HEK293 (cell line): ENCODE results near the gene C3orf62.

Experiments
- CTCF ChIA-PET: fragments of 350-600 bp; formaldehyde crosslinking; extraction: SDS; loops from one replicate; lab custom pipeline; 2021; ENCODE audit warnings: antibody characterized with exemption; lab: Yijun Ruan, JAX
- POLR2A ChIA-PET: fragments of 300-600 bp; formaldehyde crosslinking; extraction: SDS; loops from one replicate; lab custom pipeline; 2020; ENCODE audit warnings: antibody characterized with exemption, inconsistent platforms; lab: Yijun Ruan, JAX
- H3K27ac ChIP-seq: fragments of 200-500 bp; sonication (Bioruptor generic); 2 replicates; pipeline ENCODE4 v1.5.1; 2014; ENCODE audit warnings: low read depth, low read length, control low read depth, inconsistent platforms; ENCODE audit errors: extremely low read depth
- H3K36me3 ChIP-seq, 2 experiments: fragments of 200-500 bp in 1 of 2; sonication (Bioruptor generic) in 1 of 2; 1 replicate in 1 of 2; 2 replicates in 1 of 2; pipeline ENCODE4 v1.5.1; 2014 to 2017; ENCODE audit warnings: inconsistent platforms in 2 of 2, low read length in 2 of 2; ENCODE audit not compliant: control insufficient read depth in 2 of 2, insufficient read depth in 1 of 2
- H3K4me1 ChIP-seq: fragments of 200-500 bp; sonication (Bioruptor generic); 2 replicates; pipeline ENCODE4 v1.5.1; 2014; ENCODE audit warnings: mild to moderate bottlenecking, low read length, inconsistent platforms; ENCODE audit not compliant: control insufficient read depth, insufficient read depth
- H3K4me3 ChIP-seq: 2 replicates; pipeline ENCODE4 v1.5.1; 2011; ENCODE audit warnings: low read depth, mild to moderate bottlenecking, control low read depth, low read length, moderate library complexity
- H3K9me3 ChIP-seq: fragments of 200-500 bp; sonication (Bioruptor generic); 2 replicates; pipeline ENCODE4 v1.5.1; 2014; ENCODE audit warnings: low read depth, low read length, inconsistent platforms; ENCODE audit not compliant: control insufficient read depth, insufficient read depth
- BCL11A ChIP-seq: fragments of 450-650 bp; formaldehyde crosslinking; IDR thresholded peaks from 2 replicates; pipeline ENCODE4 v1.5.1; 2016; ENCODE audit warnings: low read depth, missing biosample characterization, missing genetic modification characterization
- EGR2 ChIP-seq: fragments of 450-650 bp; formaldehyde crosslinking; IDR thresholded peaks from 2 replicates; pipeline ENCODE4 v1.5.1; 2016; ENCODE audit warnings: low read depth, missing biosample characterization, missing genetic modification characterization
- GLI2 ChIP-seq: fragments of 450-650 bp; formaldehyde crosslinking; IDR thresholded peaks from 2 replicates; pipeline ENCODE4; 2017; ENCODE audit warnings: missing biosample characterization, missing genetic modification characterization, low read depth, borderline replicate concordance
- HIC1 ChIP-seq: fragments of 450-650 bp; formaldehyde crosslinking; IDR thresholded peaks from 2 replicates; pipeline ENCODE4 v1.5.1; 2016; ENCODE audit warnings: missing biosample characterization, missing genetic modification characterization
- KLF1 ChIP-seq: fragments of 450-650 bp; formaldehyde crosslinking; IDR thresholded peaks from 2 replicates; pipeline ENCODE4 v1.5.1; 2016; ENCODE audit warnings: missing biosample characterization, missing genetic modification characterization
- KLF8 ChIP-seq: fragments of 450-650 bp; formaldehyde crosslinking; IDR thresholded peaks from 2 replicates; pipeline ENCODE4 v1.5.1; 2016; ENCODE audit warnings: missing biosample characterization, missing genetic modification characterization
- MYNN ChIP-seq: fragments of 450-650 bp; formaldehyde crosslinking; IDR thresholded peaks from 2 replicates; pipeline ENCODE4 v1.5.1; 2016; ENCODE audit warnings: missing biosample characterization, missing genetic modification characterization, borderline replicate concordance
- SP3 ChIP-seq: fragments of 450-650 bp; formaldehyde crosslinking; IDR thresholded peaks from 2 replicates; pipeline ENCODE4 v1.5.1; 2016; ENCODE audit warnings: missing biosample characterization, missing genetic modification characterization
- ZBTB1 ChIP-seq: fragments of 450-650 bp; formaldehyde crosslinking; IDR thresholded peaks from 2 replicates; pipeline ENCODE4 v1.5.1; 2016; ENCODE audit warnings: missing biosample characterization, missing genetic modification characterization
- ZBTB21 ChIP-seq: fragments of 450-650 bp; formaldehyde crosslinking; IDR thresholded peaks from 2 replicates; pipeline ENCODE4 v1.5.1; 2017; ENCODE audit warnings: missing biosample characterization, missing genetic modification characterization
- ZBTB7A ChIP-seq: fragments of 450-650 bp; formaldehyde crosslinking; IDR thresholded peaks from 2 replicates; pipeline ENCODE4 v1.5.1; 2016; ENCODE audit warnings: low read depth, missing biosample characterization, missing genetic modification characterization
- ZIC2 ChIP-seq: fragments of 450-650 bp; formaldehyde crosslinking; IDR thresholded peaks from 2 replicates; pipeline ENCODE4 v1.5.1; 2016; ENCODE audit warnings: missing biosample characterization, missing genetic modification characterization
- ZNF10 ChIP-seq: fragments of 450-650 bp; formaldehyde crosslinking; IDR thresholded peaks from 2 replicates; pipeline ENCODE4 v1.5.1; 2017; ENCODE audit warnings: missing biosample characterization, missing genetic modification characterization
- ZNF169 ChIP-seq: fragments of 450-650 bp; formaldehyde crosslinking; IDR thresholded peaks from 2 replicates; pipeline ENCODE4 v1.5.1; 2016; ENCODE audit warnings: missing biosample characterization, missing genetic modification characterization
- ZNF366 ChIP-seq: fragments of 450-650 bp; formaldehyde crosslinking; conservative IDR thresholded peaks from 2 replicates; pipeline ENCODE4 v1.5.1; 2016; ENCODE audit warnings: missing biosample characterization, missing genetic modification characterization
- ZNF423 ChIP-seq: fragments of 450-650 bp; formaldehyde crosslinking; IDR thresholded peaks from 2 replicates; pipeline ENCODE4 v1.5.1; 2016; ENCODE audit warnings: missing biosample characterization, missing genetic modification characterization
- ZNF571 ChIP-seq: fragments of 450-650 bp; formaldehyde crosslinking; IDR thresholded peaks from 2 replicates; pipeline ENCODE4 v1.5.0; 2017; ENCODE audit warnings: missing biosample characterization, missing genetic modification characterization
- ZNF623 ChIP-seq: fragments of 450-650 bp; formaldehyde crosslinking; IDR thresholded peaks from 2 replicates; pipeline ENCODE4 v1.5.1; 2016; ENCODE audit warnings: missing biosample characterization, missing genetic modification characterization
- ZNF624 ChIP-seq: fragments of 450-650 bp; formaldehyde crosslinking; IDR thresholded peaks from 2 replicates; pipeline ENCODE4 v1.5.1; 2017; ENCODE audit warnings: missing biosample characterization, missing genetic modification characterization
- ZNF677 ChIP-seq: fragments of 450-650 bp; IDR thresholded peaks from 2 replicates; pipeline ENCODE4 v1.5.0; 2018; ENCODE audit warnings: missing biosample characterization, mild to moderate bottlenecking, missing genetic modification characterization, moderate library complexity
- ZNF777 ChIP-seq: fragments of 450-650 bp; formaldehyde crosslinking; IDR thresholded peaks from 2 replicates; pipeline ENCODE4 v1.5.1; 2017; ENCODE audit warnings: missing biosample characterization, missing genetic modification characterization, borderline replicate concordance
- ZNF785 ChIP-seq: fragments of 450-650 bp; formaldehyde crosslinking; IDR thresholded peaks from 2 replicates; pipeline ENCODE4 v1.5.1; 2016; ENCODE audit warnings: missing biosample characterization, missing genetic modification characterization
- ZNF830 ChIP-seq: fragments of 450-650 bp; IDR thresholded peaks from 2 replicates; pipeline ENCODE4 v1.5.0; 2018; ENCODE audit warnings: missing biosample characterization, missing genetic modification characterization, low read depth, mild to moderate bottlenecking, moderate library complexity
- ZNF843 ChIP-seq: fragments of 450-650 bp; formaldehyde crosslinking; IDR thresholded peaks from 2 replicates; pipeline ENCODE4 v1.5.1; 2016; ENCODE audit warnings: missing biosample characterization, missing genetic modification characterization
- ZSCAN23 ChIP-seq: fragments of 450-650 bp; formaldehyde crosslinking; IDR thresholded peaks from 2 replicates; pipeline ENCODE4 v1.5.1; 2016; ENCODE audit warnings: missing biosample characterization, missing genetic modification characterization
- TF ChIP-seq, protein P1 (sequence below): fragments of 450-650 bp; formaldehyde crosslinking; IDR thresholded peaks from 2 replicates; pipeline ENCODE4 v1.5.1; 2016; ENCODE audit warnings: missing biosample characterization, missing genetic modification characterization
- TF ChIP-seq, protein P2 (sequence below): fragments of 450-650 bp; formaldehyde crosslinking; IDR thresholded peaks from 2 replicates; pipeline ENCODE4 v1.5.1; 2016; ENCODE audit warnings: missing biosample characterization, missing genetic modification characterization

The C3orf62 gene

DNA sequence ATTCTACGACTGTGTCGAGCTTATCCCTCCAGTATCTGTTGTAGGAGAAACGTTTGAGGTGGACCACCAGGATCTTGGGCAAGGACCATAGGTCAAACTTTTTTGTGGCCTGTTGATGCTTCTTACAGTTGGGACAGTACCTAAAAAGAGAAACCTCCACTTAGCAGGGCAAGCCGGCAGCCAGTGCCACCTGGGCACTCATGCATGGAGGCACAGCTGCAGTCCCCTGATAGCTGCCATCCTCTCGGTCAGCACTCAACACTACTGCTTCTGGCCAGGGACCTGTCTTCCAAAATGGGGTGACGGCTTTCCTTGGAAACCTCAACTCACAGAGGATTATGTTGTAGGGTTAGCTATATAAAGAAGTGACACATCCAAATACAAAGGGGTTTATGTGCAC is 7.0 kb upstream of the C3orf62 start (continued):
- TF ChIP-seq HIC1 (tag by site-specific recombination) (no peak), ZNF830 (tag by site-specific recombination) (no peak), ZNF623 (tag by site-specific recombination) (no peak), ZNF677 (tag by site-specific recombination) (no peak)

DNA sequence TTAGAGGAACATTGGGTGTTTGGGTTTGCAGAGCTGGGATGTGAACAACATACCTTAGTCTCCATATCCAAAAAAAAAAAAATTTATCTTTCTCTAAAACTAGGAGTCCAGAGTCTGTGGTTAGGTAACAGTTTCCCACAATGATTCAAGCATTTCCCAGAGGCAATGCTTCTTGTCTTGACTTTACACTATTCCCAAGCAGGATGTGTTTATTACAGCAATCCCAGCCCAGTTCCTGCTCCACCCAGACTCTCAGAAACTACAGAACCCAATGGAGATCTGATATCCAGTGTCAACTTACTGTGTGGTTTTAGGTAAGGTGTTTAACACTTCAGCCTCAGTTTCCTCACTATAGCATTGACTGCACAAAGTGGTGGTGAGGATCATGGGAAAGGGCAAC is 2.3 kb upstream of the C3orf62 start:
- TF ChIP-seq ZNF624 (tag by site-specific recombination) (no peak), SP3 (tag by site-specific recombination) (no peak), ZSCAN23 (no peak), ZNF571 (tag by site-specific recombination) (no peak), MYNN (no peak)
- Histone ChIP-seq H3K4me3 (no peak overlapping the region), H3K9me3 (no peaks in the 10 kb centered on the region), H3K36me3 (peaks cover 3 to 55% of the 10 kb centered on the region in 2 experiments; a peak in 2 of 3 replicates), H3K4me1 (no peaks in the 10 kb centered on the region), H3K27ac (no peak overlapping the region)
- CTCF ChIA-PET = no interaction called here
- POLR2A ChIA-PET = no interaction called here

DNA sequence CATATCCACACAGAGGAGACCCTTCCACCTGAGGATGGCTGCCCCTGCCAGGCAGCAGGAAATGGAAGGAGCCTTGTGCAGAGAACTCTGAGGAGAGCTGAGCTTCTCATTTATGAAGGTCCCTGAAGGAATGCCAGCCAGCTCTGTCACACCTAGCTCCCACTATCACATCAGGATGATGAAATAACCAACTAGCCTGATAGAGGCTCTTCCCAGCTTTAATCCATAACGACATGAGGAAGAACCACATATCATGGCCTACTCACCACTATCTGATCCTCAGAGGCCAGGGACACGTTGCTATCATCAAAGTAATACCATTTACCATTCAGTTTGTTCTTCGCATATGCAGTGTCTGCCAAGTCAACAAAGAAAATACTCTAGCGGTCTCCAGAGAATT is 1.5 kb upstream of the C3orf62 start:
- POLR2A ChIA-PET = interaction anchor here (1.5 kb wide), 1 partner anchor 9 kb away, joined by 3 read pairs; no protein-coding TSS in a partner anchor

More for the DNA sequence above, 1.5 kb upstream of the C3orf62 start:
- Histone ChIP-seq H3K36me3 (peaks cover 3 to 50% of the 10 kb centered on the region in 2 experiments; a peak in 2 of 3 replicates), H3K4me3 (no peak overlapping the region), H3K27ac (no peak overlapping the region), H3K4me1 (no peaks in the 10 kb centered on the region), H3K9me3 (no peaks in the 10 kb centered on the region)
- TF ChIP-seq ZBTB21 (tag by site-specific recombination) (no peak), ZBTB7A (tag by site-specific recombination) (no peak), ZNF785 (tag by site-specific recombination) (no peak), ZNF830 (tag by site-specific recombination) (no peak), ZBTB1 (tag by site-specific recombination) (no peak), ZNF423 (tag by site-specific recombination) (no peak), ZNF169 (no peak), ZNF843 (tag by site-specific recombination) (no peak), ZNF10 (tag by site-specific recombination) (no peak), KLF1 (tag by site-specific recombination) (no peak), ZNF777 (tag by site-specific recombination) (no peak), GLI2 (tag by site-specific recombination) (no peak), ZIC2 (tag by site-specific recombination) (no peak), ZNF366 (tag by site-specific recombination) (no peak), KLF8 (tag by site-specific recombination) (no peak), EGR2 (no peak), BCL11A (tag by site-specific recombination) (no peak)
- TF ChIP-seq, protein P1, sequence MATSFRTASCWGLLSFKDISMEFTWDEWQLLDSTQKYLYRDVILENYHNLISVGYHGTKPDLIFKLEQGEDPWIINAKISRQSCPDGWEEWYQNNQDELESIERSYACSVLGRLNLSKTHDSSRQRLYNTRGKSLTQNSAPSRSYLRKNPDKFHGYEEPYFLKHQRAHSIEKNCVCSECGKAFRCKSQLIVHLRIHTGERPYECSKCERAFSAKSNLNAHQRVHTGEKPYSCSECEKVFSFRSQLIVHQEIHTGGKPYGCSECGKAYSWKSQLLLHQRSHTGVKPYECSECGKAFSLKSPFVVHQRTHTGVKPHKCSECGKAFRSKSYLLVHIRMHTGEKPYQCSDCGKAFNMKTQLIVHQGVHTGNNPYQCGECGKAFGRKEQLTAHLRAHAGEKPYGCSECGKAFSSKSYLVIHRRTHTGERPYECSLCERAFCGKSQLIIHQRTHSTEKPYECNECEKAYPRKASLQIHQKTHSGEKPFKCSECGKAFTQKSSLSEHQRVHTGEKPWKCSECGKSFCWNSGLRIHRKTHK (tag by site-specific recombination) = no peak
- TF ChIP-seq, protein P2, sequence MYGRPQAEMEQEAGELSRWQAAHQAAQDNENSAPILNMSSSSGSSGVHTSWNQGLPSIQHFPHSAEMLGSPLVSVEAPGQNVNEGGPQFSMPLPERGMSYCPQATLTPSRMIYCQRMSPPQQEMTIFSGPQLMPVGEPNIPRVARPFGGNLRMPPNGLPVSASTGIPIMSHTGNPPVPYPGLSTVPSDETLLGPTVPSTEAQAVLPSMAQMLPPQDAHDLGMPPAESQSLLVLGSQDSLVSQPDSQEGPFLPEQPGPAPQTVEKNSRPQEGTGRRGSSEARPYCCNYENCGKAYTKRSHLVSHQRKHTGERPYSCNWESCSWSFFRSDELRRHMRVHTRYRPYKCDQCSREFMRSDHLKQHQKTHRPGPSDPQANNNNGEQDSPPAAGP (tag by site-specific recombination) = no peak
- CTCF ChIA-PET = interaction anchor here (0.6 kb wide), 1 partner anchor 16 kb away, joined by 3 read pairs; no protein-coding TSS in a partner anchor
